ENCODE results near the gene S1PR1. TPM values are rescaled to one million over a fixed set of nuclear protein-coding genes. Genes with fewer than 3 reads are reported as not detected.

Gene S1PR1
- total and polyA plus RNA-seq, 2 experiments from 2014 or later = 9.3 TPM

GRCh38 chr1:101290119-101290921 lies 53.5 kb downstream of the S1PR1 start:
- H3K79me2 ChIP-seq = no peaks in the 10 kb centered on the region
- 65% methylated on average over 6 of the region's 6 CpGs for WGBS (ENCODE audit: low lambda C conversion rate, missing lambda C conversion rate)
- DNase-seq (ENCODE audit: low spot score) = no peak
- no peaks in the 10 kb centered on the region for H3K9me2 ChIP-seq (replicated peaks; ENCODE audit: insufficient read depth)
- peaks cover 8% of the 10 kb centered on the region for H3K4me1 ChIP-seq (ENCODE audit: insufficient read depth)
- no peak overlapping the region for H3K4me3 ChIP-seq
- no peaks in the 10 kb centered on the region for H3K27me3 ChIP-seq
- TF ChIP-seq, protein P1, sequence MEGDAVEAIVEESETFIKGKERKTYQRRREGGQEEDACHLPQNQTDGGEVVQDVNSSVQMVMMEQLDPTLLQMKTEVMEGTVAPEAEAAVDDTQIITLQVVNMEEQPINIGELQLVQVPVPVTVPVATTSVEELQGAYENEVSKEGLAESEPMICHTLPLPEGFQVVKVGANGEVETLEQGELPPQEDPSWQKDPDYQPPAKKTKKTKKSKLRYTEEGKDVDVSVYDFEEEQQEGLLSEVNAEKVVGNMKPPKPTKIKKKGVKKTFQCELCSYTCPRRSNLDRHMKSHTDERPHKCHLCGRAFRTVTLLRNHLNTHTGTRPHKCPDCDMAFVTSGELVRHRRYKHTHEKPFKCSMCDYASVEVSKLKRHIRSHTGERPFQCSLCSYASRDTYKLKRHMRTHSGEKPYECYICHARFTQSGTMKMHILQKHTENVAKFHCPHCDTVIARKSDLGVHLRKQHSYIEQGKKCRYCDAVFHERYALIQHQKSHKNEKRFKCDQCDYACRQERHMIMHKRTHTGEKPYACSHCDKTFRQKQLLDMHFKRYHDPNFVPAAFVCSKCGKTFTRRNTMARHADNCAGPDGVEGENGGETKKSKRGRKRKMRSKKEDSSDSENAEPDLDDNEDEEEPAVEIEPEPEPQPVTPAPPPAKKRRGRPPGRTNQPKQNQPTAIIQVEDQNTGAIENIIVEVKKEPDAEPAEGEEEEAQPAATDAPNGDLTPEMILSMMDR (IDR thresholded peaks at IDR 0.05; ENCODE audit: poor library complexity) = no peak
- TF ChIP-seq EZH2 (IDR thresholded peaks at IDR 0.05; ENCODE audit: borderline replicate concordance) = no peak
- no peak for TF ChIP-seq EZH2phosphoT487 (IDR thresholded peaks at IDR 0.05; ENCODE audit: low read depth, severe bottlenecking, unreplicated experiment)
- H2AFZ ChIP-seq = no peak overlapping the region
- no peak overlapping the region for H3K27ac ChIP-seq
- H3K36me3 ChIP-seq (replicated peaks; ENCODE audit: insufficient read depth, low read depth) = no peaks in the 10 kb centered on the region
- H4K20me1 ChIP-seq (ENCODE audit: insufficient read depth, poor library complexity, severe bottlenecking) = no peaks in the 10 kb centered on the region
- H3K9me3 ChIP-seq (ENCODE audit: low read depth) = no peaks in the 10 kb centered on the region
- no peak overlapping the region for H3K4me2 ChIP-seq

Other genes starting within 250 kb of the S1PR1 start
- 35.7 and 42.4 TPM in 2 replicates for gene DPH5, start 211.2 kb upstream of the S1PR1 start, total RNA-seq
- gene DPH5, start 211.2 kb upstream of the S1PR1 start, polyA plus RNA-seq = 12.6 and 19.8 TPM in 2 replicates

Data from hepatocyte (in vitro differentiated cells).